Measurements from ENCODE around the gene CXorf58. TPM values are rescaled to one million over a fixed set of nuclear protein-coding genes. Genes with fewer than 3 reads are reported as not detected.
"Not testable (repeated sequence)": the region's sequence is repeated elsewhere in the genome, so short reads cannot be mapped to it uniquely, and the experiment has no call there.

The CXorf58 gene
- total RNA-seq = not detected in 2 replicates

GRCh38 chrX:23907498-23908218 is at the start of gene CXorf58, which contains the start of gene APOO:
CXorf58 (plus strand) TSS chrX:23908006; CDS start chrX:23910303, 2,297 bp downstream.
APOO (minus strand) TSS chrX:23907938; CDS start chrX:23907702, 236 bp downstream.
- DNase-seq (ENCODE audit: extremely low read depth, low read depth, low spot score) = no peak

GRCh38 chrX:23859238-23859637 is 48.6 kb upstream of the CXorf58 start:
- DNase-seq (ENCODE audit: extremely low read depth, low read depth, low spot score) = not testable (repeated sequence)

DNA sequence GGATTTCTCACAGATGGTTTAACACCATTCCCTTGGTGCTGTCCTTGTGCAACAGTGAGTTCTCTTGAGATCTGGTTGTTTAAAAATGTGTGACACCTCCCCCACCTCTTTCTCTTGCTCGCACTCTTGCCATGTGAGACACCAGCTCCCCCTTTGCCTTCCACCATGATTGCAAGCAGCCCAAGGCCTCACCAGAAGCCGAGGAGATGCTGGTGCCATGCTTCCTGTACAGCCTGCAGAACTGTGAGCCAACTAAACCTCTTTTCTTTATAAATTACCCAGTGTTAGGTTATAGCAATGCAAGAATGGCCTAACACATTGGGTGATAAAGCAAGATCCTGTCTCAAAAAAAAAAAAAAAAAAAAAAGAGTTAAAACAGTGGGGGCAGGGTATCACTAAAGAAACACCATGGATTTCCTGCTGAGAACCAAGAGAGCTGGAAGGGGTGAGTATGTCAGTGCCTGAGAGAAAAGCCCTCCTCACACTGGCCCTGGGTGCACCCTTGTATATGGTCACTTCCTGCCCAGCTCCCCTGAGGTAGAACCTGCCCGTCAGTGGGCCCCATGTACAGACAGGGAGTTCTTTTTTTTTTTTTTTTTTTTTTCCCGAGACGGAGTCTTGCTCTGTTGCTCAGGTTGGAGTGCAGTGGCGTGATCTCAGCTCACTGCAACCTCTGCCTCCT is 46.5 kb upstream of the CXorf58 start:
- no peak for DNase-seq (ENCODE audit: extremely low read depth, low read depth, low spot score)

DNA sequence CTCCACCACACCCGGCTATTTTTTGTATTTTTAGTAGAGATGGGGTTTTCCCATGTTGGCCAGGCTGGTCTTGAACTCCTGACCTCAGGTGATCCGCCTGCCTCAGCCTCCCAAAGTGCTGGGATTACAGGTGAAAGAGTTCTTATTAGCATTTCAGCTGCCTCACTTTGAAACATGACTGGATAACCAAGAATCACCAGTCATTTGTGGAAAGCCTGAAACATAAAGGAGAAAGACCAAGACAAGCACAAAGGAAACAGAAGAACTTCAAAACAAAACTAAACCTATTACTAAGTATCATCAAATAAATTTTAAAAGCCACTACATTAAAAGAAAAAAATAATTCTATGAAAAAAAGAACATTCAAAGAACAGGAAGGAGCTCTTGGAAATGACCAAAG is 45.9 kb upstream of the CXorf58 start:
- not testable (repeated sequence) for DNase-seq (ENCODE audit: extremely low read depth, low read depth, low spot score)

DNA sequence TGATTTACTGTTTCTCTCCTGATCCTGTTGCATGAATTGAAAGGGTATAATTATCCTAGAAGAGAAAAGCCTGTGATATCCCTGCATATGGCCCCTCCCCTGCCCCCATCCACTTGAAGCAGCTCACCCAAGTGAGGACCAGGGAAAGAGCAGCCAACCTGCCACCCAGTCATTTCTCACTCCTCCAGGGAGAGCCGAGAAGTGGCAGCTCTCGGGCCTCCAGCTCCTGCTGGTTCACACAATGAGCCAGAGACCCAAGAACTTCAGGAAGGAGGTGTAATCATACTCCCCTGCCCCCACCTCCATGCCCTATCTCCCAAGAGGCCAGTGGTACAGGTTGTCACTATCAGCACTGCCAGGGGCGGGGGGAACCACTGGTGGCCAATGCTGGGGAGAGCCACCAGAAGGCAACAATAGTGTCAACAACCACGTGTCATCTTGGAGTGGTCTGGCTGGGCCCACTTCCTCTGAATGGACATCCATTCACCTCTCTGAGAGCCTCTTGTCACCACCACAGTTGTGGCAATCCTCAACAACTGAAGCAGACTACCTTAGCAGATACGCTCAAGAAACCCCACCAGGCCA is 43.0 kb upstream of the CXorf58 start:
- no peak for DNase-seq (ENCODE audit: extremely low read depth, low read depth, low spot score)

DNA sequence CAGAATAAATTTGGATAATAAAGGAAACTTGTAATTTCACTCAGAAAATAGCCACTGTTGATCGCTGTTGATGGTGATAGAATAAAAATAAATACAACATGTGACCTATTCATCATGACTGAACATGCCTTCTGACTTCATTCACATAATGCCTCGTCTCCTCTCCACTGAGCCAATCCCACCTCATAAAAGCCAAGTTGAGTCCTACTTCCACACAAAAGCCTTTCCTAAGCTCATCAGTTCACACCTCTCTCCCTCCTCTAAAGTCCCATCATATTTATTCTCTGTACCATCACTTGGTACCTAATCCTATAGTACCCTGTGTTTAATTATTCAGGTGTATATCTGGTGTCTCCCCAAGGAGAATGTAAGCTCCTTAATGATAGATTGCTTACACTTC is 37.8 kb upstream of the CXorf58 start:
- DNase-seq (ENCODE audit: extremely low read depth, low read depth, low spot score) = no peak

DNA sequence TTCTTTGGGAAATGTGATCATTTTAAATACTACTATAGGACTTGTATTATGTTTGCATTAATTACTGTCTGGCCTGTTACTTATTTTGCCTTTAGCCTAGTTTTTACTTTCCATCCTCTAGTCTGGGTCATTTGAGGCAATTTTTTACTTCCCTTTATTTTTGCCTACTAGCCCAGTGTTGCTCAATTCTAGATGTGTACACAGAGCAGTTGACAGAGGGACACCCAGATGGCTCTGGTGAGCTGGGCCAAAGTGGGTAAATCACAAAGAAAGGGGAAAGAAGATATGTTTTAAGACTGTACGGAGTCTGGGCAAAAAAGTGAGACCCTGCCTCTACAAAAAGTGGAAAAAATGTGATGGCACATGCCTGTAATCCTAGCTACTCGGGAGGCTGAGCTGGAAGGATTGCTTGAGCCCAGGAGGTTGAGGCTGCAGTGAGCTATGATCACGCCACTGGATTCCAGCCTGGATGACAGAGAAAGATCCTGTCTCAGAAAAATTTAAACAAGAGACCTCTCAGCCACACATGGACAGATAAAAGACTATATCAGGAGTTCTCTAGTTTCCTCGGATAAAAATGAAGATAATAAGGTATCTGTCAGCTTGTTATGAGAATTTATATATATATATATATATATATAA is 35.8 kb upstream of the CXorf58 start:
- DNase-seq (ENCODE audit: extremely low read depth, low read depth, low spot score) = no peak

- no peak for DNase-seq (ENCODE audit: extremely low read depth, low read depth, low spot score)
Measured at GRCh38 chrX:23879380-23880090, 28.3 kb upstream of the CXorf58 start.

DNA sequence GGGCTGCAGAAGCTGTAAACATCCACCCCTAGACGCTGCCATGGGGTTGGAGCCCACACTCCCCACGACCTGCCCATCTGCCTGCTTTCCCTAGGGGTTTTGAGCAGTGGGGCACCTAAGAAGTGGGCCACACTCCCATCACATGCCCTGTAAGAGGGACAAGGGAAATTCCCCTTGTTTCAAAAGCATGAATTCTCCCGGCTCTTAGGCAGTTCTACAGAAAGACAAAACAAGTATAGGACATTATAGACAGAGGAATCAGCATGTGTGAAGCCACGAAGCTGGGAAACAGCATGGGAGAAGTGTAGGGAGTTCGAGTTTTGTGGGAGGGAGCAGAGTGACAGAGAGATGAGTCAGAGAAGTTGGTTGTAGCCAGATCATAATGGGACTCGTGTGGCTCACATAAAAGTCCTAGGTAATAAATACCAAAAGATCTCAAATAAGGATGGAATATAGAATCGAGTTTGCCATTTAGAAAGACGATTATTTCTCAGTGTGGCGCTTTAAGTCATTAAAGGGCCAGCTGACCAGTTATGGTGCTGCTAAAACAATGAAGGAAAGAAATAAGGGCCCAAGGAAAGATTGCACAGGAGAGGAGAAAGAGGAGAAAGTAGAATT is 24.0 kb upstream of the CXorf58 start:
- DNase-seq (ENCODE audit: extremely low read depth, low read depth, low spot score) = no peak

- DNase-seq (ENCODE audit: extremely low read depth, low read depth, low spot score) = no peak
Measured at GRCh38 chrX:23884427-23885024, 23.3 kb upstream of the CXorf58 start.

DNA sequence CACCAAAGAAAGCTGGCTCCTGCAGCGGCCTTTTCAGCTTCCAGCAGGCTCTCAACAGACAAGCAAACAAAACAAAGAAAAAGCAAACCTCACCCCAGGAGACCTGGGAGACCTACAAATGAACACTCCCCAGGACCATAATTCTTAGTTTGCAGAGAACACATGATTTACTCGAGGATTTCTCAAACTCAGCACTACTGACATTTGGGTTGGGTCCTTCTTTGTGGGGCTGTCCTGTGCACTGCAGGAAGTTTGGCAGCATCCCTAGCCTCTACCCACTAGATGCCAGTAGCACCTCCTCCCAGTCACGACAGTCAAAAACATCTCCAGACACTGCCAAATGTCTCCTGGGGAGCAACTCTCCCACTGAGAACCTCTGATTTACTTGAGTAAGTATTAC is 22.0 kb upstream of the CXorf58 start:
- DNase-seq (ENCODE audit: extremely low read depth, low read depth, low spot score) = no peak

- no peak for DNase-seq (ENCODE audit: extremely low read depth, low read depth, low spot score)
Measured at GRCh38 chrX:23887451-23887850, 20.4 kb upstream of the CXorf58 start.

DNA sequence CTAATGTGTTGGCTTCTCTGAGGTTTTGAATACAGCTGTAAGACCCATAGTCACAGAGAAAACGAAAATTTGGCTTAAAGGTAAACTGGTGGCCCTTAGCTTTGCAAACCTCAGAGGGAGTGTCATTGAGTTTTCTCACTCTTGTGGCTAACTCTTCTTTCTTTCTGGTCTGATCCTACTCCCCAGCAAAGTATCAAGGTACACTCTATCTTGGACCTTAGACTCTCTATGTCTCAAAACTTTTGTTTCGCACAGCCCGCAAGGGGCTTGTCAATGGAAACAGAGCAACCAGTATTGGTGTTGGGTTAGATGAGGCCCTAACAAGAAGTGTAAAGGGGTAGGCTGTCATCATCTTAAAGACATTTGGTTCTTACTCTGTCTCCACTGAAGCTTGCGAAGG is 19.9 kb upstream of the CXorf58 start:
- DNase-seq (ENCODE audit: extremely low read depth, low read depth, low spot score) = no peak

GRCh38 chrX:23888887-23889501 is 18.8 kb upstream of the CXorf58 start:
- DNase-seq (ENCODE audit: extremely low read depth, low read depth, low spot score) = no peak

GRCh38 chrX:23890933-23891332 is 16.9 kb upstream of the CXorf58 start:
- DNase-seq (ENCODE audit: extremely low read depth, low read depth, low spot score) = no peak

- not testable (repeated sequence) for DNase-seq (ENCODE audit: extremely low read depth, low read depth, low spot score)
Measured at GRCh38 chrX:23894993-23895392, 12.8 kb upstream of the CXorf58 start.

GRCh38 chrX:23896539-23896938 is 11.3 kb upstream of the CXorf58 start:
- not testable (repeated sequence) for DNase-seq (ENCODE audit: extremely low read depth, low read depth, low spot score)

DNA sequence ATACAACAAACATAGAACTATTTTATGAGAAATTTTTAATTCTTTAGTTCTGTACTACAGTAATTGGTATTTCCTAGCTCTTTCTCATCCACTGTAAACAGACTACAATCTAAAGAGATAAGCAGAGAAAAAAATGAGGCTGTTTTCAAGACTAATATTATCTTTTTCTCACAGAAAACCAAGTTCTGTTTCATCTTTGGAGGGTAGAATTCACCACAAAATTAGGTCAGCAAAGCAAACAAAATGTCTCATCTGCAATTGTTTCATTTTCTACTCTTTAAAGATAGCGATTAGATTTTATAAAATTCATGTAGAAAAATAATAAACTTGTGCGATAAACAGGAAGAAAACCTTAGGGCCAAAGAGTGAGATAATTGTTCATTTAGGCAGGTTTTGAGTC is 10.8 kb upstream of the CXorf58 start:
- DNase-seq (ENCODE audit: extremely low read depth, low read depth, low spot score) = no peak

DNA sequence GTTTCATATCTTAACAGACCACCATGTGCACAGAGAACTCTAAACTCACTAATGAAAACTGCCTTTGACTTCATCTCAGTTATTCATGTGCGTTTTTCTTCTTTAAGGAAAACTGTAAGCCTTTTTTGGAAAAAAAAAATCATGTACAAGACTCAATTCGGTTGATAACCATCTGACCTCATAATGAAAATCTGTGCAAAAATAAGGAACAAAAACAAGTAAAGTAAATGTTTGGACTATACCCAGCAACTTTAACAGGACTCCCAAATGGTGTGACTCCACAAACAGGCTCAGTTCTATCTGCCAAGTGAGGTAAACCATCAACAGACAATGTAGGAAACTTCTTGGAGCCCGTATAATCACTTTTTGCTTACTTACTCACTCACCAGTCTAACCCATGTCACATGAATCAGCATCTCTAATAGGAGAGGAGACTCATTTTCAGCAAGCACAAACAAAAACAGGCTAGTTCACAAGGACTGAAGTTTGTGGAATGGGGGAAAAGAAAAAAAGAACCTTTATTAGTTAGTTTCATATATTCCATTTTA is 9.3 kb upstream of the CXorf58 start:
- no peak for DNase-seq (ENCODE audit: extremely low read depth, low read depth, low spot score)

Measured in glomerular endothelial cell (primary cell).